Esophagus squamous epithelium (tissue), 4 donors: ENCODE measurements around the gene PCK1.

Experiments
- POLR2A ChIP-seq, 4 donors: fragments of 450-650 bp; IDR thresholded peaks; one replicate each; pipeline ENCODE4 v1.6.1; 2017; ENCODE audit warnings: antibody characterized with exemption in 4 of 4, mild to moderate bottlenecking in 4 of 4, moderate library complexity in 3 of 4
- TF ChIP-seq, protein P1 (sequence below), 6 experiments: fragments of 450-650 bp in 4 of 6; fragments of 200-600 bp in 2 of 6; sonication (generic) in 2 of 6; IDR thresholded peaks; one replicate each; pipeline ENCODE4 v1.5.1; 2016 to 2019; ENCODE audit warnings: antibody characterized with exemption in 6 of 6, mild to moderate bottlenecking in 4 of 6, moderate library complexity in 4 of 6

DNA sequence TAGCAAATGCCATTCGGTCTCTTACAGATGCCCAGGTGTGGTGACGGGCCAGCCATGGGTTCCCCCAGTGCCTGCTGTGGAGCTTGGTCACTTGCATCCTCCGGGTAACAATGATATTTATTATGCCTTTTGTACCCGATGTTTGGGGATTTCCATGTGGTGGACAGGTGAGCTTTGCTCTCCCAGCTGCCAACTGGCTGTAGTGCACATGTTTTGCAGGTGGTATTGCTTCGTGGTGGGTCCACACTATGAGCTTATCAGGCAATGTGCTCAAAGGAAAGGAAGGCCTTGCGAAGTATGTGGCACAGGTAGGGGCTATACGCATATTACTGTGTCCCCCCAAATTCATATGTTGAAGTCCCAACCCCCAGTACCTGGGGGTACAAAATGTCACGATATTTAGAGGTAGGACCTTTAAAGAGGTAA is 31.7 kb upstream of the PCK1 start:
- TF ChIP-seq, protein P1, sequence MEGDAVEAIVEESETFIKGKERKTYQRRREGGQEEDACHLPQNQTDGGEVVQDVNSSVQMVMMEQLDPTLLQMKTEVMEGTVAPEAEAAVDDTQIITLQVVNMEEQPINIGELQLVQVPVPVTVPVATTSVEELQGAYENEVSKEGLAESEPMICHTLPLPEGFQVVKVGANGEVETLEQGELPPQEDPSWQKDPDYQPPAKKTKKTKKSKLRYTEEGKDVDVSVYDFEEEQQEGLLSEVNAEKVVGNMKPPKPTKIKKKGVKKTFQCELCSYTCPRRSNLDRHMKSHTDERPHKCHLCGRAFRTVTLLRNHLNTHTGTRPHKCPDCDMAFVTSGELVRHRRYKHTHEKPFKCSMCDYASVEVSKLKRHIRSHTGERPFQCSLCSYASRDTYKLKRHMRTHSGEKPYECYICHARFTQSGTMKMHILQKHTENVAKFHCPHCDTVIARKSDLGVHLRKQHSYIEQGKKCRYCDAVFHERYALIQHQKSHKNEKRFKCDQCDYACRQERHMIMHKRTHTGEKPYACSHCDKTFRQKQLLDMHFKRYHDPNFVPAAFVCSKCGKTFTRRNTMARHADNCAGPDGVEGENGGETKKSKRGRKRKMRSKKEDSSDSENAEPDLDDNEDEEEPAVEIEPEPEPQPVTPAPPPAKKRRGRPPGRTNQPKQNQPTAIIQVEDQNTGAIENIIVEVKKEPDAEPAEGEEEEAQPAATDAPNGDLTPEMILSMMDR (IDR thresholded peaks at IDR 0.05), result no peak
- no peak for TF ChIP-seq POLR2A (IDR thresholded peaks at IDR 0.05)
